Ovary (tissue), 9 donors: ENCODE measurements around the gene IL31. TPM values are rescaled to one million over a fixed set of nuclear protein-coding genes. Genes with fewer than 3 reads are reported as not detected.
A peak's percentile ranks its signal among the peaks of the same experiment; 100 is the strongest.

ENCODE experiments used
- DNase-seq, 5 donors: peaks; one replicate each; pipeline ENCODE4 v3.0.0-alpha.2; 2019 to 2020
- H3K27ac ChIP-seq, 2 donors: fragments of 200-600 bp; one replicate each; pipeline versions ENCODE4 v1.5.1 to v1.8.0; 2019 to 2022
- H3K27me3 ChIP-seq: fragments of 200-600 bp; one replicate; pipeline ENCODE4 v1.8.0; 2022
- H3K36me3 ChIP-seq: fragments of 200-600 bp; sonication (generic); one replicate; pipeline ENCODE4 v1.5.1; 2019
- H3K4me1 ChIP-seq: one replicate; pipeline ENCODE4 v1.8.1; 2013; ENCODE audit warnings: mild to moderate bottlenecking, moderate library complexity; ENCODE audit not compliant: insufficient read depth
- H3K4me3 ChIP-seq: fragments of 200-600 bp; sonication (generic); one replicate; pipeline ENCODE4 v1.5.1; 2017
- H3K9me3 ChIP-seq, 2 donors: fragments of 200-600 bp in 1 of 2; sonication (generic) in 1 of 2; one replicate each; pipeline versions ENCODE4 v1.5.1 to v1.8.1; 2013 to 2019; ENCODE audit warnings: mild to moderate bottlenecking in 1 of 2, moderate library complexity in 1 of 2
- EP300 ChIP-seq: sonication (generic); formaldehyde crosslinking; IDR thresholded peaks from one replicate; pipeline ENCODE4 v1.6.1; 2017; ENCODE audit warnings: antibody characterized with exemption
- POLR2A ChIP-seq: fragments of 450-650 bp; IDR thresholded peaks from one replicate; pipeline ENCODE4 v1.6.1; 2017; ENCODE audit warnings: antibody characterized with exemption, mild to moderate bottlenecking, moderate library complexity
- WGBS, 3 donors: extraction: QIAGEN DNeasy Blood & Tissue Kit in 1 of 3; methylation state at CpG; one replicate each; pipeline versions ENCODE4 v1.1.5 to v1.1.7; 2013 to 2017; 5-methylcytosine and 5-hydroxymethylcytosine counted together
- intact Hi-C, 4 donors: fragments of 100-400 bp; cut with DNase I; formaldehyde crosslinking; loops; one replicate each; pipeline versions ENCODE4 v1.11.0 to v1.15.1; 2022 to 2023
- polyA plus RNA-seq, 2 donors: library from polyadenylated mRNA; stranded (reverse); fragments of 200-250 nt in 1 of 2; fragments of 350-450 nt in 1 of 2; fragmentation: Illumina TruSeq in 1 of 2; extraction: RNeasy Lipid Tissue Mini Kit (QIAGEN cat#74804) in 1 of 2; gene quantifications; one replicate each; pipeline ENCODE4 v1.2.3, GENCODE V29; 2013 to 2014
- total RNA-seq, 7 donors: library from RNA; depleted of rRNA in 2 of 7; stranded (reverse); fragments of >200 nt in 2 of 7; fragmentation: NEBNext Ultra II Directional in 3 of 7; extraction: Animal tissue kit (Norgen Biotek cat#: 25700) in 3 of 7; gene quantifications; one replicate each; pipeline versions ENCODE4 v1.1.0 to v1.2.4, GENCODE V29; 2016 to 2023
- TF ChIP-seq, protein P1 (sequence below), 3 donors: fragments of 450-650 bp in 2 of 3; fragments of 200-600 bp in 1 of 3; IDR thresholded peaks; one replicate each; pipeline versions ENCODE4 v1.5.1 to v1.8.0; 2016 to 2022; ENCODE audit warnings: antibody characterized with exemption in 3 of 3, mild to moderate bottlenecking in 1 of 3
- donor health status: DM: no; HTN: no; CAD: no; lungs with moderate emphysema.
- donor health status: DM: no; HTN: no; CAD: no.
- donor health status: Bipolar disorder and iron deficiency.
- donor health status: DM: yes; HTN: yes; CAD: no.
- donor health status: DM: no; HTN: no; CAD: no.
- donor health status: DM: yes; HTN: yes; CAD: no.

Gene IL31
- total and polyA plus RNA-seq, 9 donors = not detected

DNA sequence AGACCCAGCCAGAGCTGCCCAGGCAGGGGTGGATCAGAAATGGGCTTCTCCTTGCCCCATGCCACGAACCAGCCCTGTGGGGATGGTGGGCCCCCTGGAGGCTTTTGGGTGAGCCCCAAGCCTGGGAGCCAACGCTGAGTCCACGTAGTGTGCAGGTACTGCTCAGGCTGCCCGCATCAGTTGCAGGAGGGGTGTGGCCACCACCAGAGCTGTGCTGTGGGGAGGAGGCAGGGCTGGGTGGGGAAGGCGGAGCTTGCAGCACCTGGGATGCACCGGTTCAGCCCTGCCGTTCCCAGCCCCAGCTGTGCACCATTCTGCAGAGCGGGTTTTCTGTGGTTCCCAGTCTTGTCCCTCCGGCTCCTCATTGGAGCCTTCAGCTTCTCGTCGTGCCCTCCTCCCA lies 36.3 kb downstream of the IL31 start:
- Histone ChIP-seq H3K4me3 (no peak overlapping the region), H3K9me3 (no peaks in the 10 kb centered on the region), H3K27ac (no peak overlapping the region), H3K4me1 (no peaks in the 10 kb centered on the region), H3K27me3 (no peaks in the 10 kb centered on the region), H3K36me3 (no peaks in the 10 kb centered on the region)
- intact Hi-C loops = no loop called here
- no peak for DNase-seq
- 59 to 70% (median 69%) methylated on average over 11 of the region's 11 CpGs for WGBS, 3 donors
- TF ChIP-seq EP300 (no peak), POLR2A (no peak)
- TF ChIP-seq, protein P1, sequence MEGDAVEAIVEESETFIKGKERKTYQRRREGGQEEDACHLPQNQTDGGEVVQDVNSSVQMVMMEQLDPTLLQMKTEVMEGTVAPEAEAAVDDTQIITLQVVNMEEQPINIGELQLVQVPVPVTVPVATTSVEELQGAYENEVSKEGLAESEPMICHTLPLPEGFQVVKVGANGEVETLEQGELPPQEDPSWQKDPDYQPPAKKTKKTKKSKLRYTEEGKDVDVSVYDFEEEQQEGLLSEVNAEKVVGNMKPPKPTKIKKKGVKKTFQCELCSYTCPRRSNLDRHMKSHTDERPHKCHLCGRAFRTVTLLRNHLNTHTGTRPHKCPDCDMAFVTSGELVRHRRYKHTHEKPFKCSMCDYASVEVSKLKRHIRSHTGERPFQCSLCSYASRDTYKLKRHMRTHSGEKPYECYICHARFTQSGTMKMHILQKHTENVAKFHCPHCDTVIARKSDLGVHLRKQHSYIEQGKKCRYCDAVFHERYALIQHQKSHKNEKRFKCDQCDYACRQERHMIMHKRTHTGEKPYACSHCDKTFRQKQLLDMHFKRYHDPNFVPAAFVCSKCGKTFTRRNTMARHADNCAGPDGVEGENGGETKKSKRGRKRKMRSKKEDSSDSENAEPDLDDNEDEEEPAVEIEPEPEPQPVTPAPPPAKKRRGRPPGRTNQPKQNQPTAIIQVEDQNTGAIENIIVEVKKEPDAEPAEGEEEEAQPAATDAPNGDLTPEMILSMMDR (IDR thresholded peaks at IDR 0.05) = no peak

DNA sequence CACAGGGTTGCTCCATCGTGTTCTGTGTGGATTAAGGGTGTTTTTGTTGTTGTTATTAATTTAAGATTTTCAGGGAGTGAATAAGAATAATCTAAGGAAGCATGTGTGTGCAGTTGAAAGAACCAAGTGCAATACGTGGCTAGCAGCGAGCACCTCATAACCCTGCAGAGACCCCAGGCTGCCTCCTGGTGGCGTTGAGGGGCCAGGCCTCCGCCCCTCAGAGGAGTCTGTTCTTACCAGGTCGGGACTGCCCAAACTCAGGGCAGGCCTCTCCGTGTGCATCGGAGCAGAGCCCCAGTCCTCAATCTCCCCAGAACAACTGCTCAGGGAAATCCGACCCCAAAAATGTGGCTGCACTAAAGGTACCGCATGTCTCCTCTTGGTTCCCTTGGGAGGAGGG lies 36.8 kb downstream of the IL31 start:
- H3K36me3 ChIP-seq = no peaks in the 10 kb centered on the region

DNA sequence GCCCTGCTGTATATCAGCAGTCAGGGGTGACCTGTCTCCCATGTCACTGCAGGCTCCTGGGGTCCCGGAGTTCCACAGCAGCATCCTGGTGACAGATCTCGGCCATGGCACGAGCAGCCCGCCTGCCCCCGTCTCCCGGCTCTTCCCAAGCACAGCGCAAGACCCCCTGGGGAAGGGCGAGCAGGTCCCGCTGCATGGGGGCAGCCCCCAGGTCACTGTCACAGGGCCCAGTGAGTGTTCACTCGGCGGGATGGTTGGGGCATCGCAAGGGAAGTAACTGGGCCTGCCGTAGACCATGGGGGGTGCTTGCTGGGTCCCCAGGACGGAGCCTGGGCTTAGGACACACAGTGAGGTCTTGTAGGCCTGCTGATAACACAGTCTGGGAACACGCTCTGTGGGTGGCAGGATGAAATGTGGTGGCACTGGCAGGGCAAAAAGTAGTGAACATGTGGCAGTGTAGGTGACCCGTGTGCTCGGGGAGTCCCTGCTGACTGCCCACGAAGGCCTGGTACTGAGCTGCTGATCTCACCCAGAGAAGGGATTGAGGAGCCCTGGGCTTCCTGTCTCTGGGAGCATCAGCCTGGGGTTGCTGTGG lies 38.5 kb downstream of the IL31 start:
- Histone ChIP-seq H3K4me1 (no peaks in the 10 kb centered on the region), H3K27me3 (no peaks in the 10 kb centered on the region), H3K36me3 (no peaks in the 10 kb centered on the region), H3K9me3 (no peaks in the 10 kb centered on the region), H3K4me3 (no peak overlapping the region), H3K27ac (no peak overlapping the region)
- DNase-seq = no peak
- 92 to 94% (median 93%) methylated on average over 15 to 18 of the region's 18 CpGs for WGBS, 3 donors
- TF ChIP-seq, protein P1 (IDR thresholded peaks at IDR 0.05) = no peak
- TF ChIP-seq POLR2A (no peak), EP300 (no peak)
- intact Hi-C loops = no loop called here

More for the DNA sequence above, 36.8 kb downstream of the IL31 start:
- H3K4me3 ChIP-seq = no peak overlapping the region
- no peaks in the 10 kb centered on the region for H3K4me1 ChIP-seq
- H3K27me3 ChIP-seq = no peaks in the 10 kb centered on the region
- H3K9me3 ChIP-seq = no peaks in the 10 kb centered on the region
- 70 to 77% (median 72%) methylated on average over 10 of the region's 10 CpGs for WGBS, 3 donors
- no peak for DNase-seq
- TF ChIP-seq, protein P1 (IDR thresholded peaks at IDR 0.05) = no peak
- no peak for TF ChIP-seq EP300
- no peak for TF ChIP-seq POLR2A
- no peak overlapping the region for H3K27ac ChIP-seq
- intact Hi-C loops = no loop called here

DNA sequence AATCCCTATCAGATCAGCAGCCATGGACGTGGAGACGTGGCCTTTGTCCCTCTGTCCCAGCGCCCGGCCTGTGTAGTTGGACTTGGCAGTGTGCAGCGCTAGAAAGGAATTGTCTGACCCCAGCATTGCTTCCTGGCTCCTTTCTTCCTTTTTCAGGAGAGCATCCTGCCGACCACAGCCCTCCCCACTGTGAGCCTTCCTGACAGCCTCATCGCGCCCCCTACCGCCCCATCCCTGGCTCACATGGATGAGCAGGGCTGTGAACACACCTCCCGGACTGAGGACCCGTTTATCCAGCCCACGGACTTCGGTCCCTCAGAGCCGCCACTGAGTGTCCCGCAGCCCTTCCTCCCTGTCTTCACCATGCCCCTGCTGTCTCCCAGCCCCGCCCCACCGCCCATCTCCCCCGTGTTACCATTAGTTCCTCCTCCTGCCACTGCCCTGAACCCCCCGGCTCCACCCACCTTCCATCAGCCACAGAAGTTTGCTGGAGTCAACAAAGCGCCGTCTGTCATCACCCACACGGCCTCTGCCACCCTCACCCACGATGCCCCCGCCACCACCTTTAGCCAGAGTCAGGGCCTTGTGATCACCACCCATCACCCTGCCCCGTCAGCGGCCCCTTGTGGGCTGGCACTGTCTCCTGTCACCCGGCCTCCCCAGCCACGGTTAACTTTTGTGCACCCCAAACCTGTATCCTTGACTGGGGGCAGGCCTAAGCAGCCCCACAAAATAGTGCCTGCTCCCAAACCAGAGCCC lies 40.6 kb downstream of the IL31 start:
- Histone ChIP-seq H3K4me3 (no peak overlapping the region), H3K4me1 (no peaks in the 10 kb centered on the region), H3K27me3 (no peaks in the 10 kb centered on the region), H3K36me3 (no peaks in the 10 kb centered on the region), H3K27ac (no peak overlapping the region), H3K9me3 (no peaks in the 10 kb centered on the region)
- intact Hi-C loops = no loop called here
- TF ChIP-seq EP300 (no peak), POLR2A (no peak)
- TF ChIP-seq, protein P1 (IDR thresholded peaks at IDR 0.05) = no peak
- WGBS, 3 donors = 50 to 63% (median 58%) methylated on average over 28 of the region's 28 CpGs
- peak in 1 of 5 donors; percentile 15 for DNase-seq
